ENCODE results near the gene CTXND1. TPM values are rescaled to one million over a fixed set of nuclear protein-coding genes. Genes with fewer than 3 reads are reported as not detected.
"Not testable (repeated sequence)": the region's sequence is repeated elsewhere in the genome, so short reads cannot be mapped to it uniquely, and the experiment has no call there.

The CTXND1 gene
- total RNA-seq, 1 experiment from 2014 or later, result not detected

- peaks cover 0 to 3% of the 10 kb centered on the region in 2 experiments; a peak in 3 of 5 replicates for H3K9me3 Mint-ChIP-seq
- no peak overlapping the region for H3K56ac ChIP-seq (ENCODE audit: insufficient read length, low read depth, low read length)
- no peak overlapping the region for H2BK5ac ChIP-seq (ENCODE audit: insufficient read length, low read length)
- H3K27me3 ChIP-seq (ENCODE audit: insufficient read depth, low read length), result no peaks in the 10 kb centered on the region
- H2BK120ac ChIP-seq (ENCODE audit: low read depth, low read length, poor library complexity, severe bottlenecking), result no peak overlapping the region
- no peak overlapping the region for H3T11ph ChIP-seq (ENCODE audit: low read length)
- H4K8ac ChIP-seq (replicated peaks; ENCODE audit: insufficient read length, low read depth, low read length), result no peak overlapping the region
- no peaks in the 10 kb centered on the region for H3K36me3 Mint-ChIP-seq (ENCODE audit: insufficient read depth in 1 of 3, low read depth in 3 of 3)
- H3K9ac ChIP-seq (ENCODE audit: extremely low read depth, insufficient read length, low read length), result no peak overlapping the region
- no peak overlapping the region for H4K91ac ChIP-seq (ENCODE audit: insufficient read length, low read depth, low read length)
- no peaks in the 10 kb centered on the region for H3K79me2 ChIP-seq (ENCODE audit: insufficient read depth, low read length)
- WGBS (ENCODE audit: extremely low coverage, insufficient read length, low lambda C conversion rate), result no CpG with 5 or more reads among the region's 1 CpG
- no peak overlapping the region for H3K27ac ChIP-seq (ENCODE audit: insufficient read length, low read depth, low read length)
- H3K9me3 ChIP-seq (ENCODE audit: control insufficient read depth, low read depth, low read length), result no peaks in the 10 kb centered on the region
- no peak overlapping the region for H2AFZ ChIP-seq (ENCODE audit: low read length)
- H3K4me2 ChIP-seq (ENCODE audit: insufficient read depth, insufficient read length, low read length), result no peak overlapping the region
- H3K18ac ChIP-seq (ENCODE audit: insufficient read length, low read depth, low read length), result no peak overlapping the region
- H2BK12ac ChIP-seq (ENCODE audit: insufficient read length, low read depth, low read length), result no peak overlapping the region
- H4K5ac ChIP-seq (ENCODE audit: insufficient read length, low read depth, low read length), result no peak overlapping the region
- H3K14ac ChIP-seq (ENCODE audit: insufficient read depth, low read length), result no peak overlapping the region
- DNase-seq, result no peak
- H3K23ac ChIP-seq (ENCODE audit: insufficient read length, low read depth, low read length), result no peak overlapping the region
- no peak overlapping the region for H3K4ac ChIP-seq (ENCODE audit: low read depth, low read length)
- no peak overlapping the region for H2BK15ac ChIP-seq (ENCODE audit: low read depth, low read length)
- no peak overlapping the region for H3K27ac Mint-ChIP-seq
- no peaks in the 10 kb centered on the region for H3K4me1 Mint-ChIP-seq
- no peak overlapping the region for H2AK5ac ChIP-seq (ENCODE audit: insufficient read length, low read length)
- no peaks in the 10 kb centered on the region for H3K23me2 ChIP-seq (ENCODE audit: insufficient read length, low read depth, low read length, poor library complexity, severe bottlenecking)
- no peaks in the 10 kb centered on the region for H3K79me1 ChIP-seq (ENCODE audit: insufficient read depth, low read depth, low read length, poor library complexity, severe bottlenecking)
- no peaks in the 10 kb centered on the region for H3K4me1 ChIP-seq (ENCODE audit: insufficient read depth, low read length)
- H3K4me3 Mint-ChIP-seq, result no peak overlapping the region
- H2BK20ac ChIP-seq (ENCODE audit: low read depth, low read length, poor library complexity, severe bottlenecking), result no peak overlapping the region
- no peaks in the 10 kb centered on the region for H4K20me1 ChIP-seq (ENCODE audit: control insufficient read depth, insufficient read depth, insufficient read length)
- TF ChIP-seq CTCF (conservative IDR thresholded peaks at IDR 0.05), result no peak
- H3K27me3 Mint-ChIP-seq (ENCODE audit: low read depth), result peaks cover 19% of the 10 kb centered on the region
Observed at GRCh38 chr15:80301472-80301871, 49.5 kb upstream of the CTXND1 start.

- no CpG with 5 or more reads among the region's 4 CpGs for WGBS (ENCODE audit: extremely low coverage, insufficient read length, low lambda C conversion rate)
Observed at GRCh38 chr15:80295777-80296176, 43.8 kb upstream of the CTXND1 start.

More at GRCh38 chr15:80295777-80296176, 43.8 kb upstream of the CTXND1 start:
- H3K79me1 ChIP-seq (ENCODE audit: insufficient read depth, low read depth, low read length, poor library complexity, severe bottlenecking); H3K9ac ChIP-seq (ENCODE audit: extremely low read depth, insufficient read length, low read length); H3K27me3 ChIP-seq (ENCODE audit: insufficient read depth, low read length); H3K4ac ChIP-seq (ENCODE audit: low read depth, low read length); H3K4me1 ChIP-seq (ENCODE audit: insufficient read depth, low read length); H3T11ph ChIP-seq (ENCODE audit: low read length); H3K36me3 Mint-ChIP-seq (ENCODE audit: insufficient read depth in 1 of 3, low read depth in 3 of 3); H3K9me3 Mint-ChIP-seq; H3K23me2 ChIP-seq (ENCODE audit: insufficient read length, low read depth, low read length, poor library complexity, severe bottlenecking); H2BK12ac ChIP-seq (ENCODE audit: insufficient read length, low read depth, low read length); H3K18ac ChIP-seq (ENCODE audit: insufficient read length, low read depth, low read length); H2BK120ac ChIP-seq (ENCODE audit: low read depth, low read length, poor library complexity, severe bottlenecking); H4K91ac ChIP-seq (ENCODE audit: insufficient read length, low read depth, low read length); H3K23ac ChIP-seq (ENCODE audit: insufficient read length, low read depth, low read length); H3K9me3 ChIP-seq (ENCODE audit: control insufficient read depth, low read depth, low read length); H2BK5ac ChIP-seq (ENCODE audit: insufficient read length, low read length); H4K20me1 ChIP-seq (ENCODE audit: control insufficient read depth, insufficient read depth, insufficient read length); H2AFZ ChIP-seq (ENCODE audit: low read length); H3K4me2 ChIP-seq (ENCODE audit: insufficient read depth, insufficient read length, low read length); H2BK20ac ChIP-seq (ENCODE audit: low read depth, low read length, poor library complexity, severe bottlenecking); H3K4me3 Mint-ChIP-seq; H4K5ac ChIP-seq (ENCODE audit: insufficient read length, low read depth, low read length); H3K56ac ChIP-seq (ENCODE audit: insufficient read length, low read depth, low read length); H2BK15ac ChIP-seq (ENCODE audit: low read depth, low read length); H3K79me2 ChIP-seq (ENCODE audit: insufficient read depth, low read length); H3K14ac ChIP-seq (ENCODE audit: insufficient read depth, low read length); H3K4me1 Mint-ChIP-seq; H2AK5ac ChIP-seq (ENCODE audit: insufficient read length, low read length); DNase-seq; H4K8ac ChIP-seq (replicated peaks; ENCODE audit: insufficient read length, low read depth, low read length); H3K27ac ChIP-seq (ENCODE audit: insufficient read length, low read depth, low read length): not testable (repeated sequence)
- peaks cover 21% of the 10 kb centered on the region for H3K27me3 Mint-ChIP-seq (ENCODE audit: low read depth)
- 0 out of 7 replicates have a peak overlapping the region, but pooled peaks of 1 of the 3 experiments have one; percentile 44 for H3K27ac Mint-ChIP-seq
